Tibial nerve (tissue), 4 donors: ENCODE data around the gene EYA4.

Experiments used
- EP300 ChIP-seq, 2 donors: sonication (generic); formaldehyde crosslinking; IDR thresholded peaks; one replicate each; pipeline ENCODE4 v1.6.1; 2017; ENCODE audit warnings: antibody characterized with exemption in 2 of 2, mild to moderate bottlenecking in 1 of 2
- POLR2A ChIP-seq, 2 donors: fragments of 450-650 bp; IDR thresholded peaks; one replicate each; pipeline ENCODE4 v1.6.1; 2017; ENCODE audit warnings: antibody characterized with exemption in 2 of 2, mild to moderate bottlenecking in 2 of 2, moderate library complexity in 2 of 2
- TF ChIP-seq, protein P1 (sequence below), 5 experiments: fragments of 200-600 bp in 3 of 5; fragments of 450-650 bp in 2 of 5; sonication (generic) in 3 of 5; IDR thresholded peaks; one replicate each; pipeline ENCODE4 v1.5.1; 2016 to 2019; ENCODE audit warnings: antibody characterized with exemption in 5 of 5, mild to moderate bottlenecking in 3 of 5, moderate library complexity in 2 of 5

DNA sequence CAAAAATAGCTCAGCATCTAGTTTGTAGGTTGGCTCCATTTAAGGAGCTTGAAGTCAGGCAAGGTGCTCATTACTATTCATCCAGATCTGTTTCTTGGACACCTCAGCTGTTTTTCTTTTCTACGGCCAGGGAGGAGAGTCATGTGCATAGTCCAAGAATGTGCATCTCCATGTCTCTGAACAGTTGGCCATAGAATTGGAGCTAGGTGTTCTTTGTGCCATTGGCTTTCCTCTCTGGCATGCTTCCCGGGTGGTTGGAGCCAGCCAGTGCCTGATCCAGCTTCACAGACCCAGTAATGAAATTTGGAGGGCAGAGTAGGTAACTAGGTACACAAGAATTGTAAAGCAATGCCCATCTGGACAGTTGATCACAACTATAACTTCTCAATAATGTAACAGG, 21.6 kb downstream of the EYA4 start:
- TF ChIP-seq EP300 (IDR thresholded peaks at IDR 0.05) (no peak), POLR2A (IDR thresholded peaks at IDR 0.05) (no peak)
- TF ChIP-seq, protein P1, sequence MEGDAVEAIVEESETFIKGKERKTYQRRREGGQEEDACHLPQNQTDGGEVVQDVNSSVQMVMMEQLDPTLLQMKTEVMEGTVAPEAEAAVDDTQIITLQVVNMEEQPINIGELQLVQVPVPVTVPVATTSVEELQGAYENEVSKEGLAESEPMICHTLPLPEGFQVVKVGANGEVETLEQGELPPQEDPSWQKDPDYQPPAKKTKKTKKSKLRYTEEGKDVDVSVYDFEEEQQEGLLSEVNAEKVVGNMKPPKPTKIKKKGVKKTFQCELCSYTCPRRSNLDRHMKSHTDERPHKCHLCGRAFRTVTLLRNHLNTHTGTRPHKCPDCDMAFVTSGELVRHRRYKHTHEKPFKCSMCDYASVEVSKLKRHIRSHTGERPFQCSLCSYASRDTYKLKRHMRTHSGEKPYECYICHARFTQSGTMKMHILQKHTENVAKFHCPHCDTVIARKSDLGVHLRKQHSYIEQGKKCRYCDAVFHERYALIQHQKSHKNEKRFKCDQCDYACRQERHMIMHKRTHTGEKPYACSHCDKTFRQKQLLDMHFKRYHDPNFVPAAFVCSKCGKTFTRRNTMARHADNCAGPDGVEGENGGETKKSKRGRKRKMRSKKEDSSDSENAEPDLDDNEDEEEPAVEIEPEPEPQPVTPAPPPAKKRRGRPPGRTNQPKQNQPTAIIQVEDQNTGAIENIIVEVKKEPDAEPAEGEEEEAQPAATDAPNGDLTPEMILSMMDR (IDR thresholded peaks at IDR 0.05) = no peak
